IMR-90 (cell line): ENCODE measurements around the gene MYNN. TPM values are rescaled to one million over a fixed set of nuclear protein-coding genes. Genes with fewer than 3 reads are reported as not detected.

Experiments used
- ATAC-seq: fragments of 200-7000 bp; cut with Tn5 transposase; 2 replicates; pipeline ENCODE4 v1.9.1; 2020; ENCODE audit warnings: low read depth, mild to moderate bottlenecking, moderate library complexity
- BruUV-seq: library from RNA; stranded (reverse); fragments of 400-500 nt; replicated peaks from 2 replicates; lab custom pipeline; 2021; lab: Mats Ljungman, UMichigan
- CTCF ChIA-PET: fragments of 300-600 bp; formaldehyde crosslinking; extraction: SDS; loops from one replicate; lab custom pipeline; 2021; ENCODE audit warnings: antibody characterized with exemption; lab: Yijun Ruan, JAX
- POLR2A ChIA-PET: fragments of 300-600 bp; sonication (Branson Sonifier 250); formaldehyde crosslinking; loops from one replicate; lab custom pipeline; 2022; ENCODE audit warnings: antibody characterized with exemption; ENCODE audit not compliant: unreplicated experiment; lab: Charles Lee
- DNase-seq: peaks from one replicate; pipeline ENCODE4 v3.0.0; 2013
- H2AFZ ChIP-seq: replicated peaks from 2 replicates; pipeline ENCODE3; 2013; ENCODE audit warnings: low read length, mild to moderate bottlenecking; ENCODE audit not compliant: poor library complexity
- H2AK5ac ChIP-seq: 2 replicates; pipeline ENCODE4 v1.6.1; 2013; ENCODE audit warnings: low read depth, low read length, inconsistent platforms
- H2AK9ac ChIP-seq: replicated peaks from 2 replicates; pipeline ENCODE3; 2013; ENCODE audit warnings: mild to moderate bottlenecking, low read depth, low read length, moderate library complexity; ENCODE audit not compliant: poor library complexity
- H2BK120ac ChIP-seq: 2 replicates; pipeline ENCODE4 v1.6.1; 2013; ENCODE audit warnings: low read depth, low read length, inconsistent platforms
- H2BK15ac ChIP-seq: 3 replicates; pipeline ENCODE4 v1.6.1; 2013; ENCODE audit warnings: low read depth, low read length, inconsistent platforms
- H2BK20ac ChIP-seq: 2 replicates; pipeline ENCODE4 v1.6.1; 2013; ENCODE audit warnings: low read depth, mild to moderate bottlenecking, inconsistent platforms, low read length, moderate library complexity
- H2BK5ac ChIP-seq: 2 replicates; pipeline ENCODE4 v1.6.1; 2013; ENCODE audit warnings: mild to moderate bottlenecking, low read depth, low read length, inconsistent platforms; ENCODE audit not compliant: poor library complexity, severe bottlenecking
- H3K14ac ChIP-seq: replicated peaks from 2 replicates; pipeline ENCODE4 v1.6.1; 2013; ENCODE audit warnings: low read depth, low read length, inconsistent platforms
- H3K18ac ChIP-seq: 2 replicates; pipeline ENCODE4 v1.6.1; 2013; ENCODE audit warnings: low read depth, low read length, control low read depth
- H3K23ac ChIP-seq: 2 replicates; pipeline ENCODE4 v1.6.1; 2013; ENCODE audit warnings: low read depth, low read length, inconsistent platforms
- H3K27ac ChIP-seq: 2 replicates; pipeline ENCODE4 v1.5.1; 2013; ENCODE audit warnings: mild to moderate bottlenecking, control low read depth, low read length; ENCODE audit not compliant: insufficient read depth
- H3K27me3 ChIP-seq: 2 replicates; pipeline ENCODE4 v1.6.1; 2013; ENCODE audit warnings: low read length; ENCODE audit not compliant: control insufficient read depth, insufficient read depth
- H3K36me3 ChIP-seq: 2 replicates; pipeline ENCODE4 v1.6.1; 2013; ENCODE audit warnings: low read length, mixed read lengths; ENCODE audit not compliant: control insufficient read depth, insufficient read depth
- H3K4ac ChIP-seq: 2 replicates; pipeline ENCODE4 v1.6.1; 2013; ENCODE audit warnings: low read depth, low read length, inconsistent platforms
- H3K4me1 ChIP-seq: 2 replicates; pipeline ENCODE4 v1.6.1; 2013; ENCODE audit warnings: low read length, mixed read lengths; ENCODE audit not compliant: control insufficient read depth, insufficient read depth
- H3K4me2 ChIP-seq: 2 replicates; pipeline ENCODE4 v1.6.1; 2013; ENCODE audit warnings: low read depth, mild to moderate bottlenecking, control low read depth, low read length, moderate library complexity
- H3K4me3 ChIP-seq: 2 replicates; pipeline ENCODE4 v1.5.1; 2013; ENCODE audit warnings: low read depth, mild to moderate bottlenecking, control low read depth, low read length, moderate library complexity; ENCODE audit not compliant: insufficient read depth
- H3K56ac ChIP-seq: 2 replicates; pipeline ENCODE4 v1.6.1; 2013; ENCODE audit warnings: low read length, inconsistent platforms; ENCODE audit not compliant: insufficient read depth; ENCODE audit errors: extremely low read depth
- H3K79me1 ChIP-seq, 2 experiments: 2 replicates each; pipeline ENCODE4 v1.6.1; 2013; ENCODE audit warnings: low read length in 2 of 2, inconsistent platforms in 1 of 2, low read depth in 1 of 2
- H3K9ac ChIP-seq: 2 replicates; pipeline ENCODE4 v1.6.1; 2013; ENCODE audit warnings: low read depth, low read length, control low read depth
- H3K9me1 ChIP-seq: 2 replicates; pipeline ENCODE4 v1.6.1; 2013; ENCODE audit warnings: low read length, inconsistent platforms; ENCODE audit not compliant: insufficient read depth
- H3K9me3 ChIP-seq: 2 replicates; pipeline ENCODE4 v1.6.1; 2013; ENCODE audit warnings: low read length; ENCODE audit not compliant: control insufficient read depth, insufficient read depth
- H4K20me1 ChIP-seq: 2 replicates; pipeline ENCODE4 v1.6.1; 2013; ENCODE audit warnings: low read length, inconsistent platforms; ENCODE audit not compliant: insufficient read depth
- H4K5ac ChIP-seq: 2 replicates; pipeline ENCODE4 v1.6.1; 2013; ENCODE audit warnings: mild to moderate bottlenecking, low read depth, low read length, control low read depth
- H4K8ac ChIP-seq, 2 experiments: 2 replicates each; pipeline ENCODE4 v1.6.1; 2013; ENCODE audit warnings: low read depth in 2 of 2, low read length in 2 of 2, control low read depth in 1 of 2, inconsistent platforms in 1 of 2
- H4K91ac ChIP-seq: 2 replicates; pipeline ENCODE4 v1.6.1; 2013; ENCODE audit warnings: low read depth, low read length, inconsistent platforms; ENCODE audit not compliant: insufficient read depth
- CEBPB ChIP-seq: IDR thresholded peaks from 2 replicates; pipeline ENCODE4 v1.6.1; 2012; ENCODE audit warnings: low read depth, low read length, improper control_type of control experiment
- NFE2L2 ChIP-seq: fragments of 150-350 bp; IDR thresholded peaks from 2 replicates; pipeline ENCODE4 v1.6.1; 2016; ENCODE audit warnings: low read depth, mild to moderate bottlenecking, low read length
- RAD21 ChIP-seq: IDR thresholded peaks from 2 replicates; pipeline ENCODE4 v1.6.1; 2012; ENCODE audit warnings: low read length, improper control_type of control experiment
- RFX5 ChIP-seq: IDR thresholded peaks from 2 replicates; pipeline ENCODE4 v1.8.0; 2012; ENCODE audit warnings: low read depth, mild to moderate bottlenecking, low read length, moderate library complexity
- WGBS, 2 experiments: methylation state at CpG; one replicate each; pipeline versions ENCODE4 v1.1.5 to v1.1.7; 2013; ENCODE audit warnings: missing lambda C conversion rate in 2 of 2; ENCODE audit not compliant: insufficient read length in 1 of 2; ENCODE audit errors: extremely low coverage in 2 of 2; 5-methylcytosine and 5-hydroxymethylcytosine counted together
- dilution Hi-C: fragments of 300-500 bp; cut with HindIII; formaldehyde crosslinking; loops from one replicate; pipeline ENCODE4 v1.14.3; 2018; ENCODE audit warnings: low sequenced_read_pairs; ENCODE audit not compliant: unreplicated experiment
- in situ Hi-C: fragments of 300-500 bp; cut with MboI; formaldehyde crosslinking; loops from 3 replicates; pipeline ENCODE4 v1.14.3; 2019; ENCODE audit warnings: low sequenced_read_pairs, inconsistent platforms, mixed read lengths
- intact Hi-C: fragments of 100-400 bp; cut with micrococcal nuclease; formaldehyde crosslinking; loops from 2 replicates; pipeline ENCODE4 v1.10.0; 2022
- polyA plus RNA-seq, 3 experiments: library from polyadenylated mRNA; depleted of rRNA; stranded (reverse); fragments of >200 nt; gene quantifications; 2 replicates each; pipeline ENCODE4 v1.2.3, GENCODE V29; 2012; ENCODE audit warnings: low replicate concordance in 1 of 3
- total RNA-seq: library from RNA; depleted of rRNA; stranded (reverse); fragments of >200 nt; gene quantifications from 2 replicates; pipeline ENCODE4 v1.2.3, GENCODE V29; 2012
- TF ChIP-seq, protein P1 (sequence below): conservative IDR thresholded peaks from 2 replicates; pipeline ENCODE4 v1.5.1; 2012; ENCODE audit warnings: mild to moderate bottlenecking, low read depth, low read length, improper control_type of control experiment
- TF ChIP-seq, protein P2 (sequence below): fragments of 150-350 bp; IDR thresholded peaks from 2 replicates; pipeline ENCODE4 v1.6.1; 2016; ENCODE audit warnings: low read depth, mild to moderate bottlenecking, low read length, moderate library complexity, borderline replicate concordance
- TF ChIP-seq, protein P3 (sequence below): fragments of 150-350 bp; IDR thresholded peaks from 2 replicates; pipeline ENCODE4 v1.6.1; 2017; ENCODE audit warnings: mild to moderate bottlenecking, antibody characterized with exemption, low read length, low read depth

MYNN gene
- total and polyA plus RNA-seq, 2 of the 4 experiments (the other 2 are of a cell fraction), result 11.8 to 26.9 TPM

DNA sequence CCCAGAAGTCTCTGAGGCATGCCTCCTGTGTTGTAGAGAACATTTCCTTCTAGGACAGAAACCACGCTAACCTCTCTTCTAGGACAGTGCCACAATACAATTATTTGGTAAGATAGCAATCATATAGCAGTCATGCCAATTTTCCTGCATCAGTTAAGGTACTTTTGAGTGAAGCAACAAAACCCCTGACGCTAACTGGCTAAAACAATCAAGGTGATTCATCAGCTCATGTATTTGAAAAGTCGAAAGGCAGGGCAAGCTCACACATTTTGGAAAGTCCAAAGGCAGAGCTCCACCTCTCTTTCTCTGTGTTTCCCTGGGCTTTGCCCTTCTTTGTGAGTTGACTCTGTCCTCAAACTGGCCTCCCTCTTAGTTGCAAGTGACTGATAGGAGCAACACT is 18.5 kb upstream of the MYNN start:
- Histone ChIP-seq H4K5ac (no peak overlapping the region), H2AK5ac (no peak overlapping the region), H3K9me1 (no peaks in the 10 kb centered on the region), H3K14ac (no peak overlapping the region), H2BK5ac (no peak overlapping the region), H3K9ac (no peak overlapping the region), H3K79me1 (no peaks in the 10 kb centered on the region), H3K36me3 (no peaks in the 10 kb centered on the region), H2BK20ac (no peak overlapping the region), H3K4ac (no peak overlapping the region), H2AK9ac (no peak overlapping the region), H3K56ac (no peak overlapping the region), H2BK120ac (no peak overlapping the region), H4K8ac (no peak overlapping the region), H3K4me3 (no peak overlapping the region), H3K23ac (no peak overlapping the region), H3K9me3 (no peaks in the 10 kb centered on the region), H4K91ac (no peak overlapping the region), H3K18ac (no peak overlapping the region), H3K4me2 (no peak overlapping the region), H3K4me1 (peaks cover 2% of the 10 kb centered on the region; the same call in 1 of the 2 replicates), H2AFZ (no peak overlapping the region), H2BK15ac (no peak overlapping the region), H4K20me1 (no peaks in the 10 kb centered on the region), H3K27ac (no peak overlapping the region), H3K27me3 (no peaks in the 10 kb centered on the region)
- BruUV-seq, result no TSS peak
- TF ChIP-seq, protein P1, sequence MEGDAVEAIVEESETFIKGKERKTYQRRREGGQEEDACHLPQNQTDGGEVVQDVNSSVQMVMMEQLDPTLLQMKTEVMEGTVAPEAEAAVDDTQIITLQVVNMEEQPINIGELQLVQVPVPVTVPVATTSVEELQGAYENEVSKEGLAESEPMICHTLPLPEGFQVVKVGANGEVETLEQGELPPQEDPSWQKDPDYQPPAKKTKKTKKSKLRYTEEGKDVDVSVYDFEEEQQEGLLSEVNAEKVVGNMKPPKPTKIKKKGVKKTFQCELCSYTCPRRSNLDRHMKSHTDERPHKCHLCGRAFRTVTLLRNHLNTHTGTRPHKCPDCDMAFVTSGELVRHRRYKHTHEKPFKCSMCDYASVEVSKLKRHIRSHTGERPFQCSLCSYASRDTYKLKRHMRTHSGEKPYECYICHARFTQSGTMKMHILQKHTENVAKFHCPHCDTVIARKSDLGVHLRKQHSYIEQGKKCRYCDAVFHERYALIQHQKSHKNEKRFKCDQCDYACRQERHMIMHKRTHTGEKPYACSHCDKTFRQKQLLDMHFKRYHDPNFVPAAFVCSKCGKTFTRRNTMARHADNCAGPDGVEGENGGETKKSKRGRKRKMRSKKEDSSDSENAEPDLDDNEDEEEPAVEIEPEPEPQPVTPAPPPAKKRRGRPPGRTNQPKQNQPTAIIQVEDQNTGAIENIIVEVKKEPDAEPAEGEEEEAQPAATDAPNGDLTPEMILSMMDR, result no peak
- TF ChIP-seq, protein P2, sequence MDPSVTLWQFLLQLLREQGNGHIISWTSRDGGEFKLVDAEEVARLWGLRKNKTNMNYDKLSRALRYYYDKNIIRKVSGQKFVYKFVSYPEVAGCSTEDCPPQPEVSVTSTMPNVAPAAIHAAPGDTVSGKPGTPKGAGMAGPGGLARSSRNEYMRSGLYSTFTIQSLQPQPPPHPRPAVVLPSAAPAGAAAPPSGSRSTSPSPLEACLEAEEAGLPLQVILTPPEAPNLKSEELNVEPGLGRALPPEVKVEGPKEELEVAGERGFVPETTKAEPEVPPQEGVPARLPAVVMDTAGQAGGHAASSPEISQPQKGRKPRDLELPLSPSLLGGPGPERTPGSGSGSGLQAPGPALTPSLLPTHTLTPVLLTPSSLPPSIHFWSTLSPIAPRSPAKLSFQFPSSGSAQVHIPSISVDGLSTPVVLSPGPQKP, result no peak
- no peak for TF ChIP-seq CEBPB
- no peak for TF ChIP-seq NFE2L2
- TF ChIP-seq, protein P3, sequence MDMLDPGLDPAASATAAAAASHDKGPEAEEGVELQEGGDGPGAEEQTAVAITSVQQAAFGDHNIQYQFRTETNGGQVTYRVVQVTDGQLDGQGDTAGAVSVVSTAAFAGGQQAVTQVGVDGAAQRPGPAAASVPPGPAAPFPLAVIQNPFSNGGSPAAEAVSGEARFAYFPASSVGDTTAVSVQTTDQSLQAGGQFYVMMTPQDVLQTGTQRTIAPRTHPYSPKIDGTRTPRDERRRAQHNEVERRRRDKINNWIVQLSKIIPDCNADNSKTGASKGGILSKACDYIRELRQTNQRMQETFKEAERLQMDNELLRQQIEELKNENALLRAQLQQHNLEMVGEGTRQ, result no peak
- no peak for TF ChIP-seq RAD21
- no peak for TF ChIP-seq RFX5
- ChIA-PET POLR2A (no interaction called here), CTCF (no interaction called here)
- in situ Hi-C loops, result loop anchor here (25.0 kb wide), 1 partner anchor 1667 kb away; the partner anchor contains the start of gene GOLIM4
- WGBS, 2 experiments, result 83% methylated on average over 1 of the region's 3 CpGs; no CpG with 5 or more reads in 1 of the 2 experiments
- dilution Hi-C loops, result no loop called here
- DNase-seq (no peak), ATAC-seq (no peak)
- intact Hi-C loops, result no loop called here
